ENCODE data around the gene TRIO.

TRIO gene

GRCh38 chr5:14447958-14448911 lies 305.1 kb downstream of the TRIO start:
- DNase-seq = no peak

GRCh38 chr5:14449052-14449661 lies 306.0 kb downstream of the TRIO start:
- DNase-seq = no peak

GRCh38 chr5:14450018-14450524 lies 306.9 kb downstream of the TRIO start:
- DNase-seq = peak; percentile 13

GRCh38 chr5:14450742-14451141 lies 307.6 kb downstream of the TRIO start:
- DNase-seq = no peak

GRCh38 chr5:14451871-14452270 lies 308.7 kb downstream of the TRIO start:
- DNase-seq = no peak

GRCh38 chr5:14452685-14453454 lies 309.7 kb downstream of the TRIO start:
- no peak for DNase-seq

GRCh38 chr5:14453481-14453880 lies 310.3 kb downstream of the TRIO start:
- DNase-seq = no peak

GRCh38 chr5:14455814-14456321 lies 312.7 kb downstream of the TRIO start:
- no peak for DNase-seq

- no peak for DNase-seq
These were observed 314.3 kb downstream of the TRIO start for GRCh38 chr5:14457476-14457875.

- DNase-seq = no peak
These were observed 315.3 kb downstream of the TRIO start for GRCh38 chr5:14458414-14458813.

GRCh38 chr5:14460844-14461398 lies 317.8 kb downstream of the TRIO start:
- no peak for DNase-seq

- DNase-seq = no peak
These were observed 319.5 kb downstream of the TRIO start for GRCh38 chr5:14462681-14463080.

GRCh38 chr5:14463629-14464028 lies 320.5 kb downstream of the TRIO start:
- DNase-seq = no peak

- no peak for DNase-seq
These were observed 321.0 kb downstream of the TRIO start for GRCh38 chr5:14464096-14464495.

- no peak for DNase-seq
These were observed 321.5 kb downstream of the TRIO start for GRCh38 chr5:14464671-14465070.

GRCh38 chr5:14465116-14465515 lies 322.0 kb downstream of the TRIO start:
- no peak for DNase-seq

- no peak for DNase-seq
These were observed 322.6 kb downstream of the TRIO start for GRCh38 chr5:14465776-14466175.

GRCh38 chr5:14467251-14467650 lies 324.1 kb downstream of the TRIO start:
- no peak for DNase-seq

GRCh38 chr5:14467886-14468285 lies 324.7 kb downstream of the TRIO start:
- no peak for DNase-seq

GRCh38 chr5:14469551-14470377 lies 326.6 kb downstream of the TRIO start:
- DNase-seq = no peak

GRCh38 chr5:14471507-14471906 lies 328.4 kb downstream of the TRIO start:
- DNase-seq = no peak

Measured in stimulated activated naive CD4-positive, alpha-beta T cell treated with Interleukin-2 at 50 U/mL for 16 hours (primary cell).